CD14-positive monocyte (primary cell): ENCODE results near the gene WFIKKN2. TPM values are rescaled to one million over a fixed set of nuclear protein-coding genes. Genes with fewer than 3 reads are reported as not detected.
A peak's percentile ranks its signal among the peaks of the same experiment; 100 is the strongest.
"Not testable (repeated sequence)": the region's sequence is repeated elsewhere in the genome, so short reads cannot be mapped to it uniquely, and the experiment has no call there.

ENCODE experiments used
- DNase-seq, 3 donors: peaks; one replicate each; pipeline ENCODE4 v3.0.0-alpha.2; 2011 to 2022
- H2AFZ ChIP-seq: 2 replicates; pipeline ENCODE4 v1.6.0; 2012; ENCODE audit warnings: mild to moderate bottlenecking, low read depth, low read length, inconsistent platforms; ENCODE audit not compliant: insufficient read depth, poor library complexity, severe bottlenecking
- H3K27ac ChIP-seq, 2 donors: 1 replicate in 1 of 2; 2 replicates in 1 of 2; pipeline ENCODE4 v1.5.1; 2012 to 2013; ENCODE audit warnings: low read length in 2 of 2, control low read depth in 1 of 2, inconsistent platforms in 1 of 2, low read depth in 1 of 2, mild to moderate bottlenecking in 1 of 2
- H3K27me3 ChIP-seq, 2 donors: one replicate each; pipeline versions ENCODE4 v1.6.0 to v1.6.1; 2011 to 2013; ENCODE audit warnings: low read length in 2 of 2; ENCODE audit not compliant: control insufficient read depth in 2 of 2, insufficient read depth in 2 of 2
- H3K36me3 ChIP-seq, 2 donors: replicated peaks in 1 of 2; 1 replicate in 1 of 2; 2 replicates in 1 of 2; pipeline versions ENCODE4 v1.5.1 to v1.6.1; 2012 to 2013; ENCODE audit warnings: low read length in 2 of 2, control low read depth in 1 of 2, inconsistent platforms in 1 of 2, mild to moderate bottlenecking in 1 of 2; ENCODE audit not compliant: insufficient read depth in 2 of 2, control insufficient read depth in 1 of 2
- H3K4me1 ChIP-seq, 2 donors: 1 replicate in 1 of 2; 2 replicates in 1 of 2; pipeline versions ENCODE4 v1.5.1 to v1.6.1; 2012 to 2013; ENCODE audit warnings: low read length in 2 of 2, control low read depth in 1 of 2, inconsistent platforms in 1 of 2, mild to moderate bottlenecking in 1 of 2, moderate library complexity in 1 of 2; ENCODE audit not compliant: insufficient read depth in 2 of 2, control insufficient read depth in 1 of 2
- H3K4me2 ChIP-seq: replicated peaks from 2 replicates; pipeline ENCODE3; 2012; ENCODE audit warnings: low read length, moderate library complexity, mild to moderate bottlenecking; ENCODE audit not compliant: poor library complexity, severe bottlenecking; ENCODE audit errors: extremely low read depth
- H3K4me3 ChIP-seq, 3 experiments: fragments of 200-600 bp in 1 of 3; sonication (generic) in 1 of 3; replicated peaks in 1 of 3; 1 replicate in 2 of 3; 2 replicates in 1 of 3; pipeline ENCODE4 v1.5.1; 2011 to 2013; ENCODE audit warnings: low read length in 3 of 3, mild to moderate bottlenecking in 3 of 3, control low read depth in 2 of 3, low read depth in 2 of 3, inconsistent platforms in 1 of 3, moderate library complexity in 1 of 3
- H3K79me2 ChIP-seq: 2 replicates; pipeline ENCODE4 v1.6.0; 2012; ENCODE audit warnings: mild to moderate bottlenecking, control low read depth, inconsistent platforms, low read length, moderate library complexity; ENCODE audit not compliant: insufficient read depth
- H3K9ac ChIP-seq: 2 replicates; pipeline ENCODE4 v1.6.0; 2017; ENCODE audit warnings: low read length, mild to moderate bottlenecking; ENCODE audit not compliant: insufficient read depth, poor library complexity, severe bottlenecking
- H3K9me3 ChIP-seq, 2 donors: replicated peaks in 1 of 2; 1 replicate in 1 of 2; 2 replicates in 1 of 2; pipeline versions ENCODE4 v1.5.1 to v1.6.1; 2012 to 2013; ENCODE audit warnings: low read length in 2 of 2, control low read depth in 1 of 2; ENCODE audit not compliant: control insufficient read depth in 1 of 2, insufficient read depth in 1 of 2
- H4K20me1 ChIP-seq: 2 replicates; pipeline ENCODE4 v1.6.0; 2012; ENCODE audit warnings: mild to moderate bottlenecking, low read length, control low read depth, moderate library complexity; ENCODE audit not compliant: insufficient read depth
- H3K27ac Mint-ChIP-seq, 7 donors: one replicate each; pipeline ENCODE4 v1.8.0; 2020; ENCODE audit warnings: mild to moderate bottlenecking in 7 of 7, mixed read lengths in 7 of 7, moderate library complexity in 6 of 7, inconsistent platforms in 2 of 7
- H3K27me3 Mint-ChIP-seq, 3 donors: one replicate each; pipeline ENCODE4 v1.8.0; 2021 to 2022; ENCODE audit warnings: low read depth in 3 of 3, mild to moderate bottlenecking in 3 of 3, mixed read lengths in 3 of 3, moderate library complexity in 3 of 3, inconsistent platforms in 1 of 3
- H3K36me3 Mint-ChIP-seq, 2 donors: one replicate each; pipeline ENCODE4 v1.8.0; 2020; ENCODE audit warnings: mixed read lengths in 2 of 2, inconsistent platforms in 1 of 2, mild to moderate bottlenecking in 1 of 2
- H3K4me1 Mint-ChIP-seq: one replicate; pipeline ENCODE4 v1.8.0; 2020; ENCODE audit warnings: mild to moderate bottlenecking, mixed read lengths
- H3K4me3 Mint-ChIP-seq, 2 donors: one replicate each; pipeline ENCODE4 v1.8.0; 2020; ENCODE audit warnings: mild to moderate bottlenecking in 2 of 2, mixed read lengths in 2 of 2, moderate library complexity in 1 of 2
- H3K9me3 Mint-ChIP-seq, 7 donors: one replicate each; pipeline ENCODE4 v1.8.0; 2020 to 2022; ENCODE audit warnings: mixed read lengths in 7 of 7, mild to moderate bottlenecking in 6 of 7, moderate library complexity in 6 of 7, inconsistent platforms in 2 of 7
- WGBS: methylation state at CpG from one replicate; pipeline ENCODE4 v1.1.5; 2013; ENCODE audit warnings: missing lambda C conversion rate; ENCODE audit not compliant: insufficient coverage; 5-methylcytosine and 5-hydroxymethylcytosine counted together
- intact Hi-C, 2 donors: fragments of 100-400 bp; cut with micrococcal nuclease; formaldehyde crosslinking; loops; one replicate each; pipeline versions ENCODE4 v1.15.0 to v1.15.1; 2023
- polyA plus RNA-seq, 3 donors: library from polyadenylated mRNA; depleted of rRNA in 1 of 3; unstranded in 2 of 3; stranded (reverse) in 1 of 3; fragments of 300-500 nt in 2 of 3; fragments of >200 nt in 1 of 3; fragmentation: Illumina TruSeq in 2 of 3; gene quantifications; 1 replicate in 2 of 3; 2 replicates in 1 of 3; pipeline ENCODE4 v1.2.3, GENCODE V29; 2012 to 2021
- TF ChIP-seq, protein P1 (sequence below): fragments of 200-600 bp; IDR thresholded peaks from one replicate; pipeline ENCODE4 v1.8.0; 2022; ENCODE audit warnings: antibody characterized with exemption, mild to moderate bottlenecking

WFIKKN2 gene
- polyA plus RNA-seq, 3 donors: 0.03 TPM; not detected in 2

DNA sequence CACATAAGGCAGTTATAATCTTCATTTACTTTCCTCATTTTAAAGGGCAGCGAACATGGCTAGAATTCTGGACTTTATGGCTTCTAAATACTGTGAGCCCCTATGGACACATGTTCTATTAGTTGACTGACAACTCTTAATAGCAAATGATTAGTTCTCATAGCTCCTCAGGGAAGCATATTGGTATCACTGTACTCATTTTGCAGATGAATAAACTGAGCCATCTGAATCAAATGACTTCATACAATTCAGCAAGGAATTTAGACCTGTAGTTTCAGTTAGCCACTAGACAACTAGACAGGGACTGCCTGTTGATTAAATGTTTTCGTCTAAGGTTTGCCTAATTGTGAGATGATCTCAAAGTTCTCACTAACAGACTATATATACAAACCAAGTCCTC, 21.0 kb downstream of the WFIKKN2 start:
- Histone ChIP-seq H2AFZ (no peak overlapping the region), H3K9ac (no peak overlapping the region), H3K9me3 (no peaks in the 10 kb centered on the region), H4K20me1 (peaks cover 1% of the 10 kb centered on the region), H3K27me3 (no peaks in the 10 kb centered on the region), H3K4me1 (peaks cover 25 to 29% of the 10 kb centered on the region in 2 donors), H3K4me3 (no peak overlapping the region), H3K27ac (no peak overlapping the region), H3K79me2 (no peaks in the 10 kb centered on the region), H3K4me2 (no peak overlapping the region), H3K36me3 (peaks cover 0 to 3% of the 10 kb centered on the region in 2 donors)
- TF ChIP-seq, protein P1, sequence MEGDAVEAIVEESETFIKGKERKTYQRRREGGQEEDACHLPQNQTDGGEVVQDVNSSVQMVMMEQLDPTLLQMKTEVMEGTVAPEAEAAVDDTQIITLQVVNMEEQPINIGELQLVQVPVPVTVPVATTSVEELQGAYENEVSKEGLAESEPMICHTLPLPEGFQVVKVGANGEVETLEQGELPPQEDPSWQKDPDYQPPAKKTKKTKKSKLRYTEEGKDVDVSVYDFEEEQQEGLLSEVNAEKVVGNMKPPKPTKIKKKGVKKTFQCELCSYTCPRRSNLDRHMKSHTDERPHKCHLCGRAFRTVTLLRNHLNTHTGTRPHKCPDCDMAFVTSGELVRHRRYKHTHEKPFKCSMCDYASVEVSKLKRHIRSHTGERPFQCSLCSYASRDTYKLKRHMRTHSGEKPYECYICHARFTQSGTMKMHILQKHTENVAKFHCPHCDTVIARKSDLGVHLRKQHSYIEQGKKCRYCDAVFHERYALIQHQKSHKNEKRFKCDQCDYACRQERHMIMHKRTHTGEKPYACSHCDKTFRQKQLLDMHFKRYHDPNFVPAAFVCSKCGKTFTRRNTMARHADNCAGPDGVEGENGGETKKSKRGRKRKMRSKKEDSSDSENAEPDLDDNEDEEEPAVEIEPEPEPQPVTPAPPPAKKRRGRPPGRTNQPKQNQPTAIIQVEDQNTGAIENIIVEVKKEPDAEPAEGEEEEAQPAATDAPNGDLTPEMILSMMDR: no peak
- peaks cover 0 to 1% (median 0%) of the 10 kb centered on the region in 3 donors for H3K27me3 Mint-ChIP-seq
- no peak for DNase-seq
- no CpG with 5 or more reads among the region's 2 CpGs for WGBS
- peaks cover 2% of the 10 kb centered on the region in 2 donors for H3K36me3 Mint-ChIP-seq
- no peak overlapping the region for H3K4me3 Mint-ChIP-seq
- intact Hi-C loops: no loop called here
- H3K4me1 Mint-ChIP-seq: peaks cover 35% of the 10 kb centered on the region
- no peak overlapping the region for H3K27ac Mint-ChIP-seq
- H3K9me3 Mint-ChIP-seq: no peaks in the 10 kb centered on the region

DNA sequence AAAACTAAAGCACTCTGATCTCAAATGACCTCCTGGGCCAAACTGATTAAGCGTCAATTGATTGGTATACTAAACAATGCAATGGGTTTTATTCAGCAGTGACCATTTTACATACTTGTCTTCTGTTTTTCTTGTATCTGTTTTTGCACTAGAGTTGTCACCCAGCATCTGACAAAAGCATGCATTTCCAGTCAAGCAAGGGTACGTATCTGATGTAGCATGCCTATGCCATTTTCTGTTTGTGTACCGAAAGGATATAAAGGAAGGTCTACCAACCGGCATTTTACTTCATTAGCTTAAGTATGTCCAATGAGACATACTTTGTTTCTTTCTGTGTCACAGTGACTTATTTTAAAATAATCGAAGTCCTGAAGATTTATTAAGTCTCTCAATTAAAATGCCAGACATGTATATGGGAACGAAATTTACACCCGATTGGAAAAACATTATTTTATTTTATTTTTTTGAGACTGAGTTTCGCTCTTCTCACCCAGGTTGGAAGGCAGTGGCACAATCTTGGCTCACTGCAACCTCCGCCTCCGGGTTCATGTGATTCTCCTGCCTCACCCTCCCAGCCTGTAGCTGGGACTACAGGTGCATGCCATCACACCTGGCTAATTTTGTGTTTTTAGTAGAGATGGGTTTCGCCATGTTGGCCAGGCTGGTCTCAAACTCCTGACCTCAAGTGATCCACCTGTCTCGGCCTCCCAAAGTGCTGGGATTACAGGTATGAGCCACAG, 23.3 kb downstream of the WFIKKN2 start:
- WGBS: 100% methylated on average over 5 of the region's 12 CpGs
- Mint-ChIP-seq H3K4me3 (no peak overlapping the region), H3K27ac (no peak overlapping the region), H3K27me3 (no peaks in the 10 kb centered on the region), H3K36me3 (peaks cover 18 to 20% of the 10 kb centered on the region in 2 donors), H3K4me1 (peaks cover 31% of the 10 kb centered on the region), H3K9me3 (no peaks in the 10 kb centered on the region)
- peaks cover 16% of the 10 kb centered on the region for H3K79me2 ChIP-seq
- no peak overlapping the region for H3K4me2 ChIP-seq
- no peak for DNase-seq
- H3K9ac ChIP-seq: no peak overlapping the region
- H3K27ac ChIP-seq: no peak overlapping the region
- peaks cover 9 to 24% of the 10 kb centered on the region in 2 donors for H3K36me3 ChIP-seq
- peaks cover 23% of the 10 kb centered on the region for H4K20me1 ChIP-seq
- H3K4me1 ChIP-seq: peaks cover 13 to 23% of the 10 kb centered on the region in 2 donors
- H3K27me3 ChIP-seq: no peaks in the 10 kb centered on the region
- no peak overlapping the region for H3K4me3 ChIP-seq
- H2AFZ ChIP-seq: no peak overlapping the region
- intact Hi-C loops: no loop called here
- TF ChIP-seq, protein P1: no peak
- H3K9me3 ChIP-seq: no peaks in the 10 kb centered on the region

DNA sequence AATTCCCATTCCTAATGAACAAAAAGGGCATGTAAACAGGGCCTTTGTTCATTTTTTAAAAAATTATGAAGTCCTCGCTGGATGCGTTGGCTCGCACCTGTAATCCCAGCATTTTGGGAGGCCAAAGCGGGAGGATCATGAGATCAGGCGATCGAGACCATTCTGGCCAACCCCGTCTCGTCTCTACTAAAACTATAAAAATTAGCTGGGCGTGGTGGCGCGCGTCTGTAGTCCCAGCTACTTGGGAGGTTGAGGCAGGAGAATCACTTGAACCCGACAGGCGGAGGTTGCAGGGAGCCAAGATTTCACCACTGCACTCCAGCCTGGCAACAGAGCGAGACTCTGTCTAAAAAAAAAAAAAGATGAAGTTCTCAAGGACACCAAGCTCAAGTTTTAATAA, 24.3 kb downstream of the WFIKKN2 start:
- not testable (repeated sequence) for H3K9ac ChIP-seq, H3K9me3 Mint-ChIP-seq, H3K4me3 Mint-ChIP-seq, H3K9me3 ChIP-seq, DNase-seq, H2AFZ ChIP-seq, H3K27me3 ChIP-seq, H3K4me3 ChIP-seq, H3K27me3 Mint-ChIP-seq, H3K4me2 ChIP-seq, H3K27ac ChIP-seq
- H3K36me3 Mint-ChIP-seq: peaks cover 25 to 26% of the 10 kb centered on the region in 2 donors
- H3K4me1 ChIP-seq: peaks cover 11 to 25% of the 10 kb centered on the region in 2 donors
- 98% methylated on average over 10 of the region's 15 CpGs for WGBS
- intact Hi-C loops: loop anchor here (10.0 kb wide), 3 partner anchors 55 to 295 kb away; partner anchors contain the start of genes ANKRD40 (in 1 of the 2) and NME1 (in 1 of the 2)
- H3K36me3 ChIP-seq: peaks cover 9 to 25% of the 10 kb centered on the region in 2 donors
- peaks cover 34% of the 10 kb centered on the region for H4K20me1 ChIP-seq
- H3K79me2 ChIP-seq: peaks cover 27% of the 10 kb centered on the region
- peaks cover 30% of the 10 kb centered on the region for H3K4me1 Mint-ChIP-seq
- H3K27ac Mint-ChIP-seq: peak overlapping the region in 1 of 7 donors; percentile 20
